Karpas-422 (cell line): Measurements from ENCODE around the gene LDLRAD1. TPM values are rescaled to one million over a fixed set of nuclear protein-coding genes. Genes with fewer than 3 reads are reported as not detected.
"Not testable (repeated sequence)": the region's sequence is repeated elsewhere in the genome, so short reads cannot be mapped to it uniquely, and the experiment has no call there.

Experiments
- DNase-seq: peaks from one replicate; pipeline ENCODE4 v3.0.0-alpha.2; 2015
- H2AFZ ChIP-seq: fragments of 200-600 bp; sonication (generic); 2 replicates; pipeline ENCODE4 v1.6.1; 2014; ENCODE audit warnings: antibody characterized with exemption, low read length, mixed read lengths
- H3K27ac ChIP-seq: fragments of 200-600 bp; sonication (generic); 2 replicates; pipeline ENCODE4 v1.5.1; 2014; ENCODE audit warnings: mild to moderate bottlenecking, low read length, moderate library complexity
- H3K27me3 ChIP-seq: fragments of 200-600 bp; sonication (generic); 2 replicates; pipeline ENCODE4 v1.6.1; 2014; ENCODE audit warnings: low read length, mixed read lengths
- H3K36me3 ChIP-seq: fragments of 200-600 bp; sonication (generic); 2 replicates; pipeline ENCODE4 v1.6.1; 2014; ENCODE audit warnings: low read length, mixed read lengths; ENCODE audit not compliant: insufficient read depth
- H3K4me1 ChIP-seq: fragments of 200-600 bp; sonication (generic); 2 replicates; pipeline ENCODE4 v1.6.1; 2014; ENCODE audit warnings: mild to moderate bottlenecking, low read length, mixed read lengths
- H3K4me2 ChIP-seq: fragments of 200-600 bp; sonication (generic); 2 replicates; pipeline ENCODE4 v1.6.1; 2014; ENCODE audit warnings: low read length, low read depth, mild to moderate bottlenecking; ENCODE audit not compliant: poor library complexity, severe bottlenecking
- H3K4me3 ChIP-seq: fragments of 200-600 bp; sonication (generic); 2 replicates; pipeline ENCODE4 v1.5.1; 2014; ENCODE audit warnings: mild to moderate bottlenecking, antibody characterized with exemption, low read length, mixed read lengths
- H3K79me2 ChIP-seq: fragments of 200-600 bp; sonication (generic); 2 replicates; pipeline ENCODE4 v1.6.1; 2014; ENCODE audit warnings: mild to moderate bottlenecking, low read length, mixed read lengths
- H3K9ac ChIP-seq: fragments of 200-600 bp; sonication (generic); 2 replicates; pipeline ENCODE4 v1.6.0; 2014; ENCODE audit warnings: low read length
- H3K9me2 ChIP-seq: fragments of 200-600 bp; sonication (generic), shearing (Covaris generic); replicated peaks from 2 replicates; pipeline ENCODE4 v1.6.0; 2014; ENCODE audit warnings: mild to moderate bottlenecking, low read length, moderate library complexity; ENCODE audit not compliant: insufficient read depth
- H3K9me3 ChIP-seq: fragments of 300-700, 200-600 bp; sonication (generic); 2 replicates; pipeline ENCODE4 v1.6.1; 2014; ENCODE audit warnings: low read length, mixed read lengths
- H4K20me1 ChIP-seq: fragments of 200-600 bp; sonication (generic); 2 replicates; pipeline ENCODE4 v1.6.1; 2014; ENCODE audit warnings: mild to moderate bottlenecking, antibody characterized with exemption, low read length, low read depth; ENCODE audit not compliant: insufficient read depth
- total RNA-seq: library from RNA; depleted of rRNA; stranded (reverse); fragments of >200 nt; shearing (Covaris generic); gene quantifications from 2 replicates; pipeline ENCODE4 v1.2.3, GENCODE V29; 2014; ENCODE audit warnings: low replicate concordance

LDLRAD1 gene
- total RNA-seq, 1 experiment from 2014 or later: not detected

GRCh38 chr1:54050435-54050834, 32.4 kb upstream of the LDLRAD1 start:
- peaks cover 43% of the 10 kb centered on the region for H3K4me1 ChIP-seq
- not testable (repeated sequence) for H3K4me2 ChIP-seq, H3K9ac ChIP-seq, H3K27ac ChIP-seq, H4K20me1 ChIP-seq, H3K4me3 ChIP-seq, DNase-seq, H3K9me2 ChIP-seq, H3K27me3 ChIP-seq, H3K36me3 ChIP-seq, H2AFZ ChIP-seq, H3K9me3 ChIP-seq
- peaks cover 90% of the 10 kb centered on the region for H3K79me2 ChIP-seq

GRCh38 chr1:54047384-54048305, 29.7 kb upstream of the LDLRAD1 start:
- H3K36me3 ChIP-seq: peaks cover 9% of the 10 kb centered on the region; the same call in 1 of the 2 replicates
- H3K27me3 ChIP-seq: no peaks in the 10 kb centered on the region
- no peak overlapping the region for H3K4me3 ChIP-seq
- no peaks in the 10 kb centered on the region for H3K9me3 ChIP-seq
- no peak for DNase-seq
- no peak overlapping the region for H3K9ac ChIP-seq
- H3K4me2 ChIP-seq: no peak overlapping the region
- H3K27ac ChIP-seq: no peak overlapping the region
- no peaks in the 10 kb centered on the region for H3K9me2 ChIP-seq
- H3K79me2 ChIP-seq: peaks cover 83% of the 10 kb centered on the region
- H2AFZ ChIP-seq: no peak overlapping the region
- no peaks in the 10 kb centered on the region; the same call in 1 of the 2 replicates for H4K20me1 ChIP-seq
- peaks cover 29% of the 10 kb centered on the region for H3K4me1 ChIP-seq

GRCh38 chr1:54046671-54047383, 28.8 kb upstream of the LDLRAD1 start:
- Histone ChIP-seq H3K9ac (no peak overlapping the region), H3K4me2 (no peak overlapping the region), H3K9me2 (no peaks in the 10 kb centered on the region), H2AFZ (no peak overlapping the region), H4K20me1 (no peaks in the 10 kb centered on the region), H3K4me3 (no peak overlapping the region), H3K4me1 (peaks cover 29% of the 10 kb centered on the region), H3K36me3 (peaks cover 12% of the 10 kb centered on the region; the same call in 1 of the 2 replicates), H3K27ac (no peak overlapping the region), H3K9me3 (no peaks in the 10 kb centered on the region), H3K79me2 (peaks cover 75% of the 10 kb centered on the region), H3K27me3 (no peaks in the 10 kb centered on the region)
- DNase-seq: no peak

- Histone ChIP-seq H3K4me3 (no peak overlapping the region), H3K79me2 (peaks cover 62% of the 10 kb centered on the region), H3K9me3 (no peaks in the 10 kb centered on the region), H3K36me3 (peaks cover 25% of the 10 kb centered on the region), H4K20me1 (no peaks in the 10 kb centered on the region), H3K9ac (no peak overlapping the region), H3K9me2 (no peaks in the 10 kb centered on the region), H3K27ac (no peak overlapping the region), H2AFZ (no peak overlapping the region), H3K4me1 (peaks cover 19% of the 10 kb centered on the region), H3K4me2 (no peak overlapping the region), H3K27me3 (no peaks in the 10 kb centered on the region)
- DNase-seq: no peak
Measured at GRCh38 chr1:54045496-54045895, 27.5 kb upstream of the LDLRAD1 start.

- H3K36me3 ChIP-seq: peaks cover 47% of the 10 kb centered on the region
Measured at GRCh38 chr1:54041806-54042205, 23.8 kb upstream of the LDLRAD1 start.

GRCh38 chr1:54037476-54037875, 19.5 kb upstream of the LDLRAD1 start:
- Histone ChIP-seq H3K4me1 (no peaks in the 10 kb centered on the region), H3K36me3 (peaks cover 39% of the 10 kb centered on the region), H4K20me1 (no peaks in the 10 kb centered on the region), H3K9me3 (no peaks in the 10 kb centered on the region), H3K27me3 (no peaks in the 10 kb centered on the region), H3K79me2 (no peaks in the 10 kb centered on the region; the same call in 1 of the 2 replicates), H2AFZ (no peak overlapping the region), H3K27ac (no peak overlapping the region), H3K4me3 (no peak overlapping the region), H3K9me2 (no peaks in the 10 kb centered on the region), H3K9ac (no peak overlapping the region), H3K4me2 (no peak overlapping the region)
- DNase-seq: no peak

More at GRCh38 chr1:54041806-54042205, 23.8 kb upstream of the LDLRAD1 start:
- Histone ChIP-seq H3K4me3 (no peak overlapping the region), H3K27me3 (no peaks in the 10 kb centered on the region), H3K79me2 (peaks cover 25% of the 10 kb centered on the region), H2AFZ (no peak overlapping the region), H3K9me3 (no peaks in the 10 kb centered on the region), H3K9ac (no peak overlapping the region), H3K4me2 (no peak overlapping the region), H3K27ac (no peak overlapping the region), H4K20me1 (no peaks in the 10 kb centered on the region), H3K4me1 (no peaks in the 10 kb centered on the region), H3K9me2 (no peaks in the 10 kb centered on the region)
- DNase-seq: no peak

- H3K27ac ChIP-seq: no peak overlapping the region
- H3K79me2 ChIP-seq: no peaks in the 10 kb centered on the region
- no peaks in the 10 kb centered on the region for H3K9me3 ChIP-seq
- H3K27me3 ChIP-seq: no peaks in the 10 kb centered on the region
- H3K36me3 ChIP-seq: peaks cover 5% of the 10 kb centered on the region; the same call in 1 of the 2 replicates
- no peak overlapping the region for H3K4me2 ChIP-seq
- H3K9ac ChIP-seq: no peak overlapping the region
- peaks cover 12% of the 10 kb centered on the region for H3K4me1 ChIP-seq
- H3K4me3 ChIP-seq: no peak overlapping the region
- H3K9me2 ChIP-seq: no peaks in the 10 kb centered on the region
- DNase-seq: no peak
- H4K20me1 ChIP-seq: no peaks in the 10 kb centered on the region
- no peak overlapping the region for H2AFZ ChIP-seq
Measured at GRCh38 chr1:54028306-54029251, 10.6 kb upstream of the LDLRAD1 start.
